Left ventricle myocardium inferior (tissue), 1 donor: ENCODE measurements around the gene LEMD2. TPM values are rescaled to one million over a fixed set of nuclear protein-coding genes. Genes with fewer than 3 reads are reported as not detected.

Experiments
- DNase-seq: peaks from one replicate; pipeline ENCODE4 v3.0.0-alpha.2; 2020
- H3K27ac ChIP-seq: fragments of 200-600 bp; replicated peaks from 2 replicates; pipeline ENCODE4 v1.8.0; 2021
- H3K27me3 ChIP-seq: fragments of 200-600 bp; 2 replicates; pipeline ENCODE4 v1.8.0; 2021; ENCODE audit warnings: low read depth
- H3K36me3 ChIP-seq: fragments of 200-600 bp; 2 replicates; pipeline ENCODE4 v1.8.0; 2021
- H3K4me1 ChIP-seq: fragments of 200-600 bp; 2 replicates; pipeline ENCODE4 v1.8.0; 2021
- H3K4me3 ChIP-seq: fragments of 200-600 bp; 2 replicates; pipeline ENCODE4 v1.8.0; 2021; ENCODE audit warnings: mild to moderate bottlenecking, moderate library complexity
- H3K9me3 ChIP-seq: fragments of 200-600 bp; replicated peaks from 2 replicates; pipeline ENCODE4 v1.8.0; 2021
- CTCF ChIP-seq: fragments of 200-600 bp; IDR thresholded peaks from 2 replicates; pipeline ENCODE4 v1.8.0; 2021; ENCODE audit warnings: antibody characterized with exemption, mild to moderate bottlenecking, borderline replicate concordance
- intact Hi-C: fragments of 100-400 bp; cut with micrococcal nuclease; formaldehyde crosslinking; loops from one replicate; pipeline ENCODE4 v1.11.0; 2022
- total RNA-seq: library from RNA; stranded (reverse); fragmentation: NEBNext Ultra II Directional; extraction: Animal tissue kit (Norgen Biotek cat#: 25700); gene quantifications from one replicate; pipeline ENCODE4 v1.2.1, GENCODE V29; 2021
- donor health status: DM: no; HTN: yes; CAD: no; lungs with severe emphysema.

The LEMD2 gene
- total RNA-seq, 1 donor from 2014 or later, result 22.2 TPM

GRCh38 chr6:33820784-33821520, 32.0 kb upstream of the LEMD2 start:
- Histone ChIP-seq H3K4me1 (no peaks in the 10 kb centered on the region), H3K4me3 (no peak overlapping the region), H3K36me3 (no peaks in the 10 kb centered on the region), H3K9me3 (no peaks in the 10 kb centered on the region), H3K27ac (no peak overlapping the region), H3K27me3 (peaks cover 95% of the 10 kb centered on the region)
- TF ChIP-seq CTCF, result no peak
- DNase-seq, result no peak
- intact Hi-C loops, result no loop called here

- H3K9me3 ChIP-seq, result no peaks in the 10 kb centered on the region
- H3K27ac ChIP-seq, result no peak overlapping the region
- DNase-seq, result no peak
- no peak overlapping the region for H3K4me3 ChIP-seq
- intact Hi-C loops, result no loop called here
- no peaks in the 10 kb centered on the region for H3K36me3 ChIP-seq
- H3K27me3 ChIP-seq, result peaks cover 96% of the 10 kb centered on the region
- no peak for TF ChIP-seq CTCF
- H3K4me1 ChIP-seq, result no peaks in the 10 kb centered on the region
Measured at GRCh38 chr6:33820243-33820642, 31.3 kb upstream of the LEMD2 start.

- Histone ChIP-seq H3K4me3 (no peak overlapping the region), H3K36me3 (no peaks in the 10 kb centered on the region), H3K27ac (no peak overlapping the region), H3K27me3 (peaks cover 98% of the 10 kb centered on the region), H3K9me3 (no peaks in the 10 kb centered on the region), H3K4me1 (no peaks in the 10 kb centered on the region)
- intact Hi-C loops, result no loop called here
- no peak for TF ChIP-seq CTCF
- DNase-seq, result no peak
Measured at GRCh38 chr6:33819021-33819420, 30.1 kb upstream of the LEMD2 start.

- Histone ChIP-seq H3K4me1 (no peaks in the 10 kb centered on the region), H3K4me3 (no peak overlapping the region), H3K36me3 (no peaks in the 10 kb centered on the region), H3K9me3 (no peaks in the 10 kb centered on the region), H3K27ac (no peak overlapping the region), H3K27me3 (peaks cover 98% of the 10 kb centered on the region)
- no peak for TF ChIP-seq CTCF
- DNase-seq, result no peak
- intact Hi-C loops, result no loop called here
Measured at GRCh38 chr6:33818293-33818692, 29.4 kb upstream of the LEMD2 start.

GRCh38 chr6:33817489-33817888, 28.6 kb upstream of the LEMD2 start:
- TF ChIP-seq CTCF, result no peak
- intact Hi-C loops, result no loop called here
- Histone ChIP-seq H3K4me3 (no peak overlapping the region), H3K9me3 (no peaks in the 10 kb centered on the region), H3K27me3 (peaks cover 98% of the 10 kb centered on the region), H3K27ac (no peak overlapping the region), H3K36me3 (no peaks in the 10 kb centered on the region), H3K4me1 (no peaks in the 10 kb centered on the region)
- DNase-seq, result no peak
